ENCODE measurements around the gene TBCEL.

DNA sequence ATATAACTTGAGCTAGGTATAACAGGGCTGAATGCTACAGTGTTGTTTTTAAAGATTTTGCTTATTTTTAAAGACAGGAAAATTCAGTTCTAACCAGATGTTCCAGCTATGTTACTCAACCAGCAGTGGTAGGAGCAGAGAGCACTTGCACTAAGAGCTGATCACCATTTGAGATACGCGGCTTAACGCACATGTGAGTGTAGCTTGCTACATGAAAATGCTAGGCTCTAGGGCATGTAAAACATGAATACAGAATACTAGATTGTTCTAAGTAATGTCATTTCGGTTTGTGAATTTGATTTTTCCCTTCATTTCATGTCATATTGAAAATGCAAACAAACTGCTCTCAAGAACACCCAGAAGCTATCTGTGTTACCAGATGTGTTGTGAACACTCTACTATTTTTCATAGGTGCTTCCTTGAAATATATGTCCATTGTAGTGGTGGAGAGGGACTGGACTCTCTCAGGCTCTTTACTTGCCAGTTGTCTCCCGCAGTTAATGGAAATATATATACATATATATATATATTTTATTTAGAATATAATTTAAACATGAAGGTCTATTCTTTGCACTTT is 66.3 kb downstream of the TBCEL start:
- TF ChIP-seq, protein P1, sequence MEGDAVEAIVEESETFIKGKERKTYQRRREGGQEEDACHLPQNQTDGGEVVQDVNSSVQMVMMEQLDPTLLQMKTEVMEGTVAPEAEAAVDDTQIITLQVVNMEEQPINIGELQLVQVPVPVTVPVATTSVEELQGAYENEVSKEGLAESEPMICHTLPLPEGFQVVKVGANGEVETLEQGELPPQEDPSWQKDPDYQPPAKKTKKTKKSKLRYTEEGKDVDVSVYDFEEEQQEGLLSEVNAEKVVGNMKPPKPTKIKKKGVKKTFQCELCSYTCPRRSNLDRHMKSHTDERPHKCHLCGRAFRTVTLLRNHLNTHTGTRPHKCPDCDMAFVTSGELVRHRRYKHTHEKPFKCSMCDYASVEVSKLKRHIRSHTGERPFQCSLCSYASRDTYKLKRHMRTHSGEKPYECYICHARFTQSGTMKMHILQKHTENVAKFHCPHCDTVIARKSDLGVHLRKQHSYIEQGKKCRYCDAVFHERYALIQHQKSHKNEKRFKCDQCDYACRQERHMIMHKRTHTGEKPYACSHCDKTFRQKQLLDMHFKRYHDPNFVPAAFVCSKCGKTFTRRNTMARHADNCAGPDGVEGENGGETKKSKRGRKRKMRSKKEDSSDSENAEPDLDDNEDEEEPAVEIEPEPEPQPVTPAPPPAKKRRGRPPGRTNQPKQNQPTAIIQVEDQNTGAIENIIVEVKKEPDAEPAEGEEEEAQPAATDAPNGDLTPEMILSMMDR (IDR thresholded peaks at IDR 0.05; ENCODE audit: insufficient read depth, low read length), result no peak
- no peak for TF ChIP-seq GABPA (IDR thresholded peaks at IDR 0.05; ENCODE audit: low read depth)
